ENCODE data around the gene CHEK2. TPM values are rescaled to one million over a fixed set of nuclear protein-coding genes. Genes with fewer than 3 reads are reported as not detected.
A peak's percentile ranks its signal among the peaks of the same experiment; 100 is the strongest.
"Not testable (repeated sequence)": the region's sequence is repeated elsewhere in the genome, so short reads cannot be mapped to it uniquely, and the experiment has no call there.

CHEK2 gene
- total RNA-seq, 1 donor from 2014 or later, result 10.9 TPM

DNA sequence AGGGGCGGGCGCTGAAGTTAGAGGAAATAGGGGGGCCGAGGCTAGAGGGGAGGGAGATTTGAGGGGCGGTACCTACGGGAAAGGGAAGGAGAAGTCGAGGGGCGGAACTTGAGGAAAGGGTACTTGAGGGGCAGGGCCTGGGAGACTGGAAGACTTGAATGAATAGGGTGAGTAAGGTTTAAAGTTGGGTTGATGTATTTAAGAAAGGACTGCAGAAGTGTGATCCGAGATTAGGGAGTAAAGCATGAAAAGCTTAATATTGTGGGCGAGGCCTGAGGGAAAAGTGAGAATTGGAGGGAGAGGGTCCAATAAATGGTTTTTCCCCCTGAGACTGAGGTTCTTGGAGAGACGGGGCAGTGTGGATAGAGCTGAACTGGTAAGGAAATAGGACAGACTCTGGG is 942 bp upstream of the CHEK2 start:
- DNase-seq (ENCODE audit: low read depth), result no peak

GRCh38 chr22:28741200-28741784 is 328 bp downstream of the CHEK2 start:
- DNase-seq (ENCODE audit: low read depth), result no peak

DNA sequence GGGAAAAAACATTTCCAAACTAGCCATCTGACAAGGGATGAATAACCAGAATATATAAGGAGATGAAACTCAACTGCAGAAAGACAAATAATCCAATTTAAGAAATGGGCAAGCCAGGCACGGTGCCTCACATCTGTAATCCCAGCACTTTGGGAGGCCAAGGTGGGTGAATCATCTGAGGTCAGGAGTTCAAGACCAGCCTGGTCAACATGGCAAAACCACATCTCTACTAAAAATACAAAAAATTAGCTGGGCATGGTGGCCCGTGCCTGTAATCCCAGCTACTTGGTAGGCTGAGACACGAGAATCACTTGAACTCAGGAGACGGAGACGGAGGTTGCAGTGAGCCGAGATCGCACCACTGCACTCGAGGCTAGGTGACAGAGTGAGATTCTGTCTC is 2.7 kb downstream of the CHEK2 start:
- not testable (repeated sequence) for DNase-seq (ENCODE audit: low read depth)

- no peak for DNase-seq (ENCODE audit: low read depth)
Measured at GRCh38 chr22:28737701-28738100, 3.9 kb downstream of the CHEK2 start.

DNA sequence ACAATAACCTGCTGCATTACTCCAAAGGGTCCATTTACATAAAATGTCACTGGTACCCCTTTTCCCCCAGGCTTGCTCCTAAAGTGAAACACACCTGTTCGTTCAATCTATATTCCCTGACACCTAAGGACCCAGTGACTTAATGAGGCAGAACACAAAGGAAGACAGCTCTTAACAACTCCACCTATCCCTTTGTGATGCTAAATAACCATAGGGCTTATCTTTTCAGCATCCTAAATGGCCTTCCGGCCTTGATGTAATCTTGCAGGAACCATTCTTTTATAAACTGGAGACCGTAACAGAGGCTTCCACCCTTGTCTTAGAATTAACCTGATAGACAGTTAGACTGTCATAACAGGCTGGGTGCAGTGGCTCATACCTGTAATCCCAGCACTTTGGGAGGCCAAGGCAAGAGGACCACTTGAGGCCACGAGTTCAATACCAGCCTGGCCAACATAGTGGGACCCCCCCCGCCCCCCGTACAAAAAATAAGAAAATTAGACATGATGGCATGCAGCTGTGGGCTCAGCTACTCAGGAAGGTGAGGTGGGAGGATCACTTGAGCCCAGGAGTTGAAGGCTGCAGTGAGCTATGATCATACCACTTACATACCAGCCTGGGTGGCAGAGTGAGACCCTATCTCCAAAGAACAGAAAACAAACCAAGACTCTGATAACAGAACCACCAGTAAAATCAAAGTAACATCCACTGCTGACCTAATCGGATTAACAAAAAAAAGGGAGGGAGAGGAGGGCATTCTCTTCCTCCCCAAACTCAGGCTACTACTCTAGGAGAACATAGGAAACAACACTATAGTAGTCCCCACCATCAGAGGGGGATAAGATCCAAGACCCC is 5.1 kb downstream of the CHEK2 start:
- DNase-seq (ENCODE audit: low read depth), result no peak

GRCh38 chr22:28734393-28734792 is 7.2 kb downstream of the CHEK2 start:
- no peak for DNase-seq (ENCODE audit: low read depth)

- no peak for DNase-seq (ENCODE audit: low read depth)
Measured at GRCh38 chr22:28730179-28730578, 11.4 kb downstream of the CHEK2 start.

GRCh38 chr22:28728621-28729313 is 12.9 kb downstream of the CHEK2 start:
- DNase-seq (ENCODE audit: low read depth), result no peak

DNA sequence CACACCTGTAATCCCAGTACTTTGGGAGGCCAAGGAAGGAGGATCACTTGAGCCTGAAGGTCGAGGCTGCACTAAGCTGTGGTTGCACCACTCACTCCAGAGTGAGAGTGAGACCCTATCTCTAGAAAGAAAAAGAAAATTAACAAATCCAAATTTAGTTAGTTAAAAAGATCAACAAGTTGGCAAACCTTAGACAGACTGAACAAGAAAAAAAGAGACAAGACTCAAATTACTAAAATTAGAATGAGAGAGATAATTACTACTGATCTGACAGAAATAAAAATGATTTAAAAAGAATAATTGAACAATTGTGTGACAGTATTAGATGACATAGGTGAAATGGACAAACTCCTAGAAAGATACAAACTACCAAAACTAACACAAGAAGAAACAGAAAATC is 13.6 kb downstream of the CHEK2 start:
- DNase-seq (ENCODE audit: low read depth), result no peak

- DNase-seq (ENCODE audit: low read depth), result no peak
Measured at GRCh38 chr22:28718044-28718443, 23.6 kb downstream of the CHEK2 start.

DNA sequence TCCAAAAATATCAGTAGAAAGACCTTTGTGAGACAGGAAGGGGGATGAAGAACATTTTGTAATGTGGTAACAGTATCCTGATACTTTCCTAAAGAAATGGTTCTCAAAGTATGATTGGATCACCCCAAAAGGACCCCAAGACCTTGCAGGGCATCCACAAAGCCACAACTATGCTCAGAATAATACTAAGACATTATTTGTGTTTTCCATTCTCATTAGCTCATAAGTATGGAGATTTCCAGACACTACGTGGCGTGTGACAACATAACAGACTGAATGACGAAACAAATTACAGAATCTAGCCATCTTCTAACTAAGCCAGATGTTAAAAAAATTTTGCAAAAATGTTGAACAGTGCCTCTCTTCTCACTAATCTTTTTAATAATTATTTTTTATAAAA is 24.9 kb downstream of the CHEK2 start:
- no peak for DNase-seq (ENCODE audit: low read depth)

GRCh38 chr22:28715611-28716010 is 26.0 kb downstream of the CHEK2 start:
- DNase-seq (ENCODE audit: low read depth), result no peak

- no peak for DNase-seq (ENCODE audit: low read depth)
Measured at GRCh38 chr22:28714043-28714628, 27.5 kb downstream of the CHEK2 start.

DNA sequence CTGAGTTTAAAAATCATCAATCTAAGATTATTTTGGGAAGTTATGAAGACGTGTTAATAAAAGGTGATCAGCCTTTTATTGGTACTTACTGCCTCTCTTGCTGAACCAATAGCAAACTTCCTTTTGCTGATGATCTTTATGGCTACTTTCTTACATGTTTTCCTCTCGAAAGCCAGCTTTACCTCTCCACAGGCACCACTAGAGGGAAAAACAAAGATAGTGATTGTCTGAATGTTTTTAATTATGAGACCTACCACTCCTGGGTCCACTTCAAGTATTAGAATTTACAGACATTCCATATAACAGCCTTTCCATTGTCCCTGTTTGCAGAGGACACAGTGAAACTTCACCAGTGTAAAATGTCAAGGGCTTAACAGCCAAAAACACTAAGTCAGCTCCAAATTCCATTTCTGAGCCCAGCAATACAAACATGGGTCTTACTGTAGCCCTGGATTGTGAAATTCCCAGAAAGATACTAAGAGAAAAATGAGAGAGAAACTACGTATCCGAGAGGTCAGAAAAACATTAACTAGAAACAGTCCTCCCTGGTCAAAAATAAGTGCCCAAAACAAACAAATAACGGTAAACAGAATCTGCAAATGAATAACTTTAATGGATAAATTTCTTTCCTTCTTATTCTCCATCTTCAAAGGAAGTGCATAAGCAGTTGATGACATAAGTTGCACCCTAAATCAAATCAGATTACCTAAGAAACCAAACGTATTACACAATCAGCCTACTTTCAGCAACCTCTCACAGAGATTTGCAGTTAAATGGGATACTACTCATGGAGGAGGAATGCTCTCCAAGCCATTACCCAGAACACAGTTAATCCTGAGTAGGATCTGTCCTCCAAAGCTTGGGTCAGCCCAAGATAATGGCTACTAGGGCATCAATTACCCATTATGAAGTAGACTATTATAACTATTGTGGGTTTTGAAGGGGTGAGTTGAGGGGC is 29.5 kb downstream of the CHEK2 start:
- peak; percentile 76 for DNase-seq (ENCODE audit: low read depth)

DNA sequence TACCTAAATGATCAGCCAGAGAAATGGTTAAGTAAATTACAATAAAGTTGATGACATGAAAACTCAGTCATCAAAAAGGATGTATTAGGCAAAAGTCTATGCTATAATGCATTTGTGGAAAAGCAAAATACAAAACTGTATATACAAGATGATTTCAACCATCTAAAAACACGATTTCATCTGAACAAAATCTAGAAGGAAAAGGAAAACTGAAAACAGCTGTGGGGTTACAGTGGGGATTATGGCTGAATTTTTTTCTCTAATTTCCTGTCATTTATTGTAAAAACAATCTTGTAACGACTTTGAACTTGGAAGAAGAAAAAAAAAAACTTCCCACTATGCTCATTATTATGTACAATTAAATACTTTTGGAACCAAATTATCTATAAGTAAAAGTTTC is 30.3 kb downstream of the CHEK2 start:
- DNase-seq (ENCODE audit: low read depth), result no peak

- peak; percentile 72 for DNase-seq (ENCODE audit: low read depth)
Measured at GRCh38 chr22:28710576-28711191, 30.9 kb downstream of the CHEK2 start.

DNA sequence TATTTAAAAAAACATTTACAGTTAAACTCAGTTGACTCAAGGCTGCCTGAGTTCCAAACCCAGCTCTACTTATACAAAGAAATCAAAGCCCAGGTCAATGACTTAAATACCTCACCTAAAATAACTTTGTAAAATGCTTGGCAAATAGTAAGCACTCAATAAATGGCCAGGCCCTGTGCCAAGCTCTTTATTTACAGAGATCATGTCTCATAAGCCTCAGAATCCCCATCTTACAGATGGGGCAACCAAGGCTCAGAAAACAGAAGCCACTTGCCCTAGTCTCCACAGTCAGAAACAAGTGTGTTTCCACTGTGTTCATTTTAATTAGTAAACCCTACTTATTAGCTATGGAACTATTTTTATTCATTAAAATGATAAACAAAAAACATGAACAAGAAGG is 31.5 kb downstream of the CHEK2 start:
- DNase-seq (ENCODE audit: low read depth), result no peak

- DNase-seq (ENCODE audit: low read depth), result no peak
Measured at GRCh38 chr22:28706845-28707244, 34.8 kb downstream of the CHEK2 start.

GRCh38 chr22:28703436-28703835 is 38.2 kb downstream of the CHEK2 start:
- DNase-seq (ENCODE audit: low read depth), result peak; percentile 26

DNA sequence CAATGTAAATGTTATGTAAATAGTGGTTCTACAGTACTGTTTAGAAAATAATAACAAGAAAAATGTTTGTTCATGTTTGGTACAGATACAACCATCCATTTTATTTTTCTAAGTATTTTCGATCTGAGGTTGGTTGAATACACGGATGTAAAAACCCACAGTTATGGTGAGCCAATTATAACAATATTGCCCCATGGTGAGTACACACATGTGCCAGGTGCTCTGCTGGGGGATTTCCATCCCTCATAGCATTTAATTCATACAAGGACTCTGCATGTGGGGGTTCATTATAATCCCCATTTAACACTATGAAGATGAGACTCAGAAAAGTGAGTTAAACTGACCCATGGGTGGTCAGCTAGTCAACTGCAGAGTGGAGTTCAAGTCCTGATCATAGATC is 38.7 kb downstream of the CHEK2 start:
- DNase-seq (ENCODE audit: low read depth), result no peak
